Right hindlimb (tissue), 1 donor: ENCODE data around the gene PPP2R3A.
A peak's percentile ranks its signal among the peaks of the same experiment; 100 is the strongest.
"Not testable (repeated sequence)": the region's sequence is repeated elsewhere in the genome, so short reads cannot be mapped to it uniquely, and the experiment has no call there.

Source experiments
- DNase-seq: peaks from one replicate; pipeline ENCODE4 v3.0.0-alpha.2; 2018

PPP2R3A gene

GRCh38 chr3:136161516-136161915 is 196.0 kb downstream of the PPP2R3A start:
- DNase-seq: no peak

- DNase-seq: no peak
These were observed 196.8 kb downstream of the PPP2R3A start for GRCh38 chr3:136162322-136162721.

GRCh38 chr3:136163607-136164006 is 198.1 kb downstream of the PPP2R3A start:
- not testable (repeated sequence) for DNase-seq

- DNase-seq: no peak
These were observed 201.0 kb downstream of the PPP2R3A start for GRCh38 chr3:136166507-136166906.

GRCh38 chr3:136168236-136168635 is 202.7 kb downstream of the PPP2R3A start:
- DNase-seq: not testable (repeated sequence)

GRCh38 chr3:136171097-136171542 is 205.6 kb downstream of the PPP2R3A start:
- DNase-seq: no peak

GRCh38 chr3:136173939-136174490 is 208.5 kb downstream of the PPP2R3A start:
- no peak for DNase-seq

GRCh38 chr3:136177876-136178275 is 212.3 kb downstream of the PPP2R3A start:
- no peak for DNase-seq

- no peak for DNase-seq
These were observed 216.2 kb downstream of the PPP2R3A start for GRCh38 chr3:136181741-136182140.

- DNase-seq: no peak
These were observed 219.2 kb downstream of the PPP2R3A start for GRCh38 chr3:136184703-136185102.

GRCh38 chr3:136186344-136186743 is 220.8 kb downstream of the PPP2R3A start:
- no peak for DNase-seq

GRCh38 chr3:136186846-136187245 is 221.3 kb downstream of the PPP2R3A start:
- DNase-seq: no peak

- no peak for DNase-seq
These were observed 222.3 kb downstream of the PPP2R3A start for GRCh38 chr3:136187868-136188267.

- DNase-seq: no peak
These were observed 223.5 kb downstream of the PPP2R3A start for GRCh38 chr3:136189043-136189442.

- no peak for DNase-seq
These were observed 224.5 kb downstream of the PPP2R3A start for GRCh38 chr3:136189859-136190617.

GRCh38 chr3:136192195-136192594 is 226.7 kb downstream of the PPP2R3A start:
- DNase-seq: peak; percentile 21

- DNase-seq: no peak
These were observed 227.3 kb downstream of the PPP2R3A start for GRCh38 chr3:136192831-136193230.

GRCh38 chr3:136193278-136194054 is 227.9 kb downstream of the PPP2R3A start:
- no peak for DNase-seq

- peak; percentile 29 for DNase-seq
These were observed 229.1 kb downstream of the PPP2R3A start for GRCh38 chr3:136194409-136195257.

- peak; percentile 90 for DNase-seq
These were observed 229.9 kb downstream of the PPP2R3A start for GRCh38 chr3:136195258-136196063.

- no peak for DNase-seq
These were observed 230.5 kb downstream of the PPP2R3A start, which contains the start of gene MSL2 for GRCh38 chr3:136196064-136196400. Gene MSL2 (minus strand): TSS chr3:136196335. CDS start chr3:136195113, 1,222 bp downstream.
